K562 (cell line): Measurements from ENCODE around the gene KANK2. TPM values are rescaled to one million over a fixed set of nuclear protein-coding genes. Genes with fewer than 3 reads are reported as not detected.

Experiments used
- CBX2 ChIP-seq: fragments of 200-600 bp; sonication (generic); IDR thresholded peaks from one replicate; pipeline ENCODE4 v1.6.1; 2012; ENCODE audit warnings: mild to moderate bottlenecking, low read length, inconsistent platforms; ENCODE audit not compliant: insufficient read depth, poor library complexity, severe bottlenecking
- CHD2 ChIP-seq: IDR thresholded peaks from 2 replicates; pipeline ENCODE4 v1.6.1; 2011; ENCODE audit warnings: low read depth, low read length
- DEAF1 ChIP-seq: fragments of 450-650 bp; formaldehyde crosslinking; IDR thresholded peaks from 2 replicates; pipeline ENCODE4 v1.4.0; 2020; ENCODE audit warnings: mild to moderate bottlenecking, moderate library complexity
- DNMT1 ChIP-seq: fragments of 450-650 bp; IDR thresholded peaks from 2 replicates; pipeline ENCODE4 v1.6.1; 2016; ENCODE audit warnings: antibody characterized with exemption, mild to moderate bottlenecking
- ELF1 ChIP-seq: fragments of 200-800 bp; sonication (Bioruptor generic); IDR thresholded peaks from 2 replicates; pipeline ENCODE4 v1.6.1; 2016; ENCODE audit warnings: missing genetic modification characterization, missing compliant biosample characterization
- FUS ChIP-seq: fragments of 200-400 bp; formaldehyde crosslinking; optimal IDR thresholded peaks from 2 replicates; pipeline ENCODE3; 2017; ENCODE audit warnings: low read depth, low read length
- GABPB1 ChIP-seq: sonication (generic); formaldehyde crosslinking; IDR thresholded peaks from 2 replicates; pipeline ENCODE4 v1.8.0; 2022; ENCODE audit warnings: mild to moderate bottlenecking, missing genetic modification reagents
- GTF2E2 ChIP-seq: fragments of 200-800 bp; sonication (Bioruptor generic); IDR thresholded peaks from 2 replicates; pipeline ENCODE4 v1.6.1; 2016; ENCODE audit warnings: missing genetic modification characterization, missing compliant biosample characterization
- KAT2B ChIP-seq: IDR thresholded peaks from one replicate; pipeline ENCODE4 v1.6.1; 2012; ENCODE audit warnings: low read depth, mild to moderate bottlenecking, control low read depth, inconsistent platforms, low read length, moderate library complexity
- NBN ChIP-seq: fragments of 450-650 bp; IDR thresholded peaks from 2 replicates; pipeline ENCODE4 v1.6.1; 2016; ENCODE audit warnings: low read depth, mild to moderate bottlenecking
- PML ChIP-seq: IDR thresholded peaks from 2 replicates; pipeline ENCODE4 v1.6.1; 2012; ENCODE audit warnings: low read length, inconsistent platforms
- RBM15 ChIP-seq: fragments of 200-400 bp; formaldehyde crosslinking; IDR thresholded peaks from 2 replicates; pipeline ENCODE4 v1.6.1; 2018; ENCODE audit warnings: mild to moderate bottlenecking, low read length, moderate library complexity; ENCODE audit not compliant: insufficient read depth
- SMAD3 ChIP-seq: fragments of 450-650 bp; formaldehyde crosslinking; conservative IDR thresholded peaks from 2 replicates; pipeline ENCODE4 v1.4.0; 2020; ENCODE audit warnings: mild to moderate bottlenecking
- SNRNP70 ChIP-seq: fragments of 200-400 bp; formaldehyde crosslinking; optimal IDR thresholded peaks from 2 replicates; pipeline ENCODE3; 2017; ENCODE audit warnings: low read depth, low read length
- SRSF7 ChIP-seq: fragments of 200-400 bp; formaldehyde crosslinking; optimal IDR thresholded peaks from 2 replicates; pipeline ENCODE3; 2017; ENCODE audit warnings: mild to moderate bottlenecking, low read depth, low read length
- TCF3 ChIP-seq: sonication (generic); formaldehyde crosslinking; IDR thresholded peaks from 2 replicates; pipeline ENCODE4 v1.4.0; 2020; ENCODE audit warnings: mild to moderate bottlenecking, missing genetic modification reagents
- TCFL5 ChIP-seq: fragments of 250-450 bp; sonication (Bioruptor Pico); conservative IDR thresholded peaks from 2 replicates; pipeline ENCODE4 v1.6.1; 2021; ENCODE audit warnings: mild to moderate bottlenecking, moderate library complexity, matching md5 sums
- polyA plus RNA-seq, 8 experiments: library from polyadenylated mRNA; depleted of rRNA in 4 of 8; stranded (reverse) in 5 of 8; unstranded in 3 of 8; fragments of >200 nt; fragmentation: Nextera tagmentation in 2 of 8; fragmentation: Illumina TruSeq in 1 of 8; extraction: Ambion mirVana in 2 of 8; extraction: Trizol in 1 of 8; gene quantifications; 2 replicates each; pipeline versions ENCODE4 v1.2.1 to v1.2.3, GENCODE V29; 2011 to 2014; ENCODE audit warnings: inconsistent platforms in 1 of 8, missing spikeins in 1 of 8
- total RNA-seq, 7 experiments: library from RNA; depleted of rRNA in 6 of 7; stranded (reverse); fragments of >200 nt in 6 of 7; fragmentation: Illumina TruSeq in 2 of 7; extraction: Trizol in 2 of 7; gene quantifications; 2 replicates each; pipeline versions ENCODE4 v1.2.1 to v1.2.3, GENCODE V29; 2011 to 2021; ENCODE audit warnings: low replicate concordance in 1 of 7
- TF ChIP-seq, protein P1 (sequence below): fragments of 450-650 bp; IDR thresholded peaks from 2 replicates; pipeline ENCODE4 v1.7.1; 2018; ENCODE audit warnings: mild to moderate bottlenecking, low read depth; ENCODE audit not compliant: partially characterized antibody
- TF ChIP-seq, protein P2 (sequence below), 2 experiments: fragments of 450-650 bp in 1 of 2; sonication (generic) in 1 of 2; formaldehyde crosslinking in 1 of 2; IDR thresholded peaks in 1 of 2; conservative IDR thresholded peaks in 1 of 2; 2 replicates each; pipeline versions ENCODE4 v1.6.1 to v1.8.1; 2016 to 2023; ENCODE audit warnings: mild to moderate bottlenecking in 2 of 2, moderate library complexity in 2 of 2, inconsistent platforms in 1 of 2, missing genetic modification reagents in 1 of 2
- TF ChIP-seq, protein P3 (sequence below), 2 experiments: fragments of 250-450 bp in 1 of 2; fragments of 450-650 bp in 1 of 2; sonication (Bioruptor Pico) in 1 of 2; IDR thresholded peaks; 2 replicates each; pipeline versions ENCODE4 v1.6.1 to v1.8.0; 2016 to 2021; ENCODE audit warnings: mild to moderate bottlenecking in 2 of 2, moderate library complexity in 2 of 2, missing compliant biosample characterization in 1 of 2, missing genetic modification characterization in 1 of 2

KANK2 gene
- total and polyA plus RNA-seq, 9 of the 15 experiments (the other 6 are each of a cell fraction or from before 2014, with no cell fraction given): 4.4 to 47.8 (median 21.3) TPM

DNA sequence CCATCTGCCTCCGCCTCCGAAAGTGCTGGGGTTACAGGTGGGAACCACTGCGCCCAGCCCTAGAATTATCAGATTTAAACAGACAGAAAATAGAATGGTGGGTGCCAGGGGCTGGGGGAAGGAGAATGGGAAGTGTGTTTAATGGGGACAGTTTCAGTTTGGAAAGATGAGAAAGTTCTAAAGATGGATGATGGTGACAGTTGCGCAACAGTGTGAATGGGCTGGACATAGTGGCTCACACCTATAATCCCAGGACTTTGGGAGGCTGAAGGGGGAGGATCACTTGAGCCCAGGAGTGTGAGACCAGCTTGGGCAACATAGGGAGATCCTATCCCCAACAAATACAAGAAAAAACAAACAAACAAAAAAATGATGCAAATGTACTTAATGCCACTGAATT, 15.9 kb downstream of the KANK2 start (continued):
- TF ChIP-seq GABPB1 (CRISPR knock-in tag): no peak
- no peak for TF ChIP-seq DNMT1
- TF ChIP-seq SMAD3 (CRISPR knock-in tag): no peak
- TF ChIP-seq KAT2B: no peak
- no peak for TF ChIP-seq ELF1
- TF ChIP-seq TCFL5: no peak
- TF ChIP-seq TCF3 (CRISPR knock-in tag): no peak
- no peak for TF ChIP-seq FUS
- TF ChIP-seq, protein P1, sequence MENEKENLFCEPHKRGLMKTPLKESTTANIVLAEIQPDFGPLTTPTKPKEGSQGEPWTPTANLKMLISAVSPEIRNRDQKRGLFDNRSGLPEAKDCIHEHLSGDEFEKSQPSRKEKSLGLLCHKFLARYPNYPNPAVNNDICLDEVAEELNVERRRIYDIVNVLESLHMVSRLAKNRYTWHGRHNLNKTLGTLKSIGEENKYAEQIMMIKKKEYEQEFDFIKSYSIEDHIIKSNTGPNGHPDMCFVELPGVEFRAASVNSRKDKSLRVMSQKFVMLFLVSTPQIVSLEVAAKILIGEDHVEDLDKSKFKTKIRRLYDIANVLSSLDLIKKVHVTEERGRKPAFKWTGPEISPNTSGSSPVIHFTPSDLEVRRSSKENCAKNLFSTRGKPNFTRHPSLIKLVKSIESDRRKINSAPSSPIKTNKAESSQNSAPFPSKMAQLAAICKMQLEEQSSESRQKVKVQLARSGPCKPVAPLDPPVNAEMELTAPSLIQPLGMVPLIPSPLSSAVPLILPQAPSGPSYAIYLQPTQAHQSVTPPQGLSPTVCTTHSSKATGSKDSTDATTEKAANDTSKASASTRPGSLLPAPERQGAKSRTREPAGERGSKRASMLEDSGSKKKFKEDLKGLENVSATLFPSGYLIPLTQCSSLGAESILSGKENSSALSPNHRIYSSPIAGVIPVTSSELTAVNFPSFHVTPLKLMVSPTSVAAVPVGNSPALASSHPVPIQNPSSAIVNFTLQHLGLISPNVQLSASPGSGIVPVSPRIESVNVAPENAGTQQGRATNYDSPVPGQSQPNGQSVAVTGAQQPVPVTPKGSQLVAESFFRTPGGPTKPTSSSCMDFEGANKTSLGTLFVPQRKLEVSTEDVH: no peak
- TF ChIP-seq DEAF1 (CRISPR knock-in tag): no peak
- TF ChIP-seq, protein P2, sequence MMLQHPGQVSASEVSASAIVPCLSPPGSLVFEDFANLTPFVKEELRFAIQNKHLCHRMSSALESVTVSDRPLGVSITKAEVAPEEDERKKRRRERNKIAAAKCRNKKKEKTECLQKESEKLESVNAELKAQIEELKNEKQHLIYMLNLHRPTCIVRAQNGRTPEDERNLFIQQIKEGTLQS (IDR thresholded peaks at IDR 0.05): peak; percentile 42
- TF ChIP-seq, protein P2 (CRISPR knock-in tag; conservative IDR thresholded peaks at IDR 0.05): no peak
- no peak for TF ChIP-seq RBM15
- TF ChIP-seq NBN: no peak
- TF ChIP-seq CHD2: no peak
- no peak for TF ChIP-seq CBX2
- TF ChIP-seq SRSF7: no peak
- TF ChIP-seq PML: no peak
- TF ChIP-seq SNRNP70: no peak
- TF ChIP-seq, protein P3, sequence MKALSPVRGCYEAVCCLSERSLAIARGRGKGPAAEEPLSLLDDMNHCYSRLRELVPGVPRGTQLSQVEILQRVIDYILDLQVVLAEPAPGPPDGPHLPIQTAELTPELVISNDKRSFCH (CRISPR knock-in tag; IDR thresholded peaks at IDR 0.05): no peak
- TF ChIP-seq, protein P3 (tag; IDR thresholded peaks at IDR 0.05): no peak
- TF ChIP-seq GTF2E2: no peak
